Gastrocnemius medialis (tissue), 4 donors: ENCODE data around the gene ANKRD40. TPM values are rescaled to one million over a fixed set of nuclear protein-coding genes. Genes with fewer than 3 reads are reported as not detected.

Source experiments
- ATAC-seq, 2 donors: fragments of 150-250 bp; one replicate each; pipeline ENCODE4 v1.9.1; 2016
- DNase-seq, 2 donors: peaks; one replicate each; pipeline ENCODE4 v3.0.0-alpha.2; 2019
- H3K27ac ChIP-seq, 4 donors: fragments of 200-600 bp; sonication (generic); 1 replicate in 1 of 4; 2 replicates in 3 of 4; pipeline ENCODE4 v1.5.1; 2016 to 2018; ENCODE audit warnings: mild to moderate bottlenecking in 2 of 4, moderate library complexity in 1 of 4
- H3K27me3 ChIP-seq, 3 donors: fragments of 200-600 bp; sonication (generic) in 2 of 3; 1 replicate in 1 of 3; 2 replicates in 2 of 3; pipeline versions ENCODE4 v1.5.1 to v1.6.0; 2016 to 2019; ENCODE audit warnings: mild to moderate bottlenecking in 1 of 3, moderate library complexity in 1 of 3
- H3K36me3 ChIP-seq, 2 donors: fragments of 200-600 bp; sonication (generic) in 1 of 2; one replicate each; pipeline ENCODE4 v1.5.1; 2017 to 2018
- H3K4me1 ChIP-seq, 2 donors: fragments of 200-600 bp; sonication (generic) in 1 of 2; one replicate each; pipeline ENCODE4 v1.5.1; 2016 to 2017; ENCODE audit warnings: mild to moderate bottlenecking in 2 of 2
- H3K4me3 ChIP-seq, 4 donors: fragments of 200-600 bp; sonication (generic) in 3 of 4; 1 replicate in 1 of 4; 2 replicates in 3 of 4; pipeline ENCODE4 v1.5.1; 2016 to 2019; ENCODE audit warnings: mild to moderate bottlenecking in 2 of 4
- H3K9me3 ChIP-seq, 3 donors: fragments of 200-600 bp; sonication (generic) in 2 of 3; 1 replicate in 1 of 3; 2 replicates in 2 of 3; pipeline ENCODE4 v1.5.1; 2016 to 2019
- CTCF ChIP-seq, 5 experiments: fragments of 450-650 bp in 3 of 5; fragments of 200-600 bp in 2 of 5; sonication (generic) in 2 of 5; IDR thresholded peaks in 4 of 5; conservative IDR thresholded peaks in 1 of 5; 1 replicate in 4 of 5; 2 replicates in 1 of 5; pipeline ENCODE4 v1.5.1; 2016 to 2019; ENCODE audit warnings: antibody characterized with exemption in 5 of 5, mild to moderate bottlenecking in 3 of 5, moderate library complexity in 3 of 5
- POLR2A ChIP-seq, 2 donors: fragments of 450-650 bp; IDR thresholded peaks; one replicate each; pipeline ENCODE4 v1.6.1; 2017; ENCODE audit warnings: antibody characterized with exemption in 2 of 2, mild to moderate bottlenecking in 2 of 2, moderate library complexity in 2 of 2
- in situ Hi-C, 4 donors: fragments of 200-750 bp; cut with MboI; loops; one replicate each; pipeline versions ENCODE4 v1.15.0 to v1.8.0; 2017; ENCODE audit warnings: low sequenced_read_pairs in 4 of 4
- intact Hi-C: fragments of 100-400 bp; cut with DNase I; formaldehyde crosslinking; loops from one replicate; pipeline ENCODE4 v1.15.1; 2023; ENCODE audit warnings: low total_unique reads
- total RNA-seq, 4 donors: library from RNA; depleted of rRNA; stranded (reverse); fragments of >200 nt; gene quantifications; one replicate each; pipeline versions ENCODE4 v1.1.0 to v1.2.3, GENCODE V29; 2016

ANKRD40 gene
- total RNA-seq, 4 donors from 2014 or later: 97.3 to 135 (median 112) TPM

DNA sequence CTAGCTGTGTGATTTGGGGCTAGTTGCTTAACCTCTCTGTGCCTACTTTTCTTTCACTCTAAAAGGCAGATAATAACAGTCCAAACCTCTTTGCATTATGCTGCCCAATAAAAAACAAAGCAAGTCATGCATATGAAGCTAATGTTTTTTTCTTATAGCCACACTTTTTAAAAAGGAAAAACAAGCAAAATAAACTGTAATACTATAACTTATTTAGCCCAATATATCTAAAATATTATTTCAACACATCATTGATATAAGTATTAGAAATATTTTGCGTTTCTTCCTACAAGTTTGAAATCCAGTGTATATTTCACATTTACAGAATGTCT is 22.4 kb downstream of the ANKRD40 start:
- TF ChIP-seq CTCF (IDR thresholded peaks at IDR 0.05 in 4 of 5, conservative IDR thresholded peaks at IDR 0.05 in 1 of 5) (no peak), POLR2A (IDR thresholded peaks at IDR 0.05) (no peak)
- in situ Hi-C loops (no loop called here), intact Hi-C loops (no loop called here)
- Histone ChIP-seq H3K9me3 (no peaks in the 10 kb centered on the region), H3K4me1 (peaks cover 11 to 20% of the 10 kb centered on the region in 2 donors), H3K27ac (no peak overlapping the region), H3K27me3 (no peaks in the 10 kb centered on the region), H3K4me3 (no peak overlapping the region), H3K36me3 (no peaks in the 10 kb centered on the region)
- ATAC-seq (no peak), DNase-seq (no peak)

DNA sequence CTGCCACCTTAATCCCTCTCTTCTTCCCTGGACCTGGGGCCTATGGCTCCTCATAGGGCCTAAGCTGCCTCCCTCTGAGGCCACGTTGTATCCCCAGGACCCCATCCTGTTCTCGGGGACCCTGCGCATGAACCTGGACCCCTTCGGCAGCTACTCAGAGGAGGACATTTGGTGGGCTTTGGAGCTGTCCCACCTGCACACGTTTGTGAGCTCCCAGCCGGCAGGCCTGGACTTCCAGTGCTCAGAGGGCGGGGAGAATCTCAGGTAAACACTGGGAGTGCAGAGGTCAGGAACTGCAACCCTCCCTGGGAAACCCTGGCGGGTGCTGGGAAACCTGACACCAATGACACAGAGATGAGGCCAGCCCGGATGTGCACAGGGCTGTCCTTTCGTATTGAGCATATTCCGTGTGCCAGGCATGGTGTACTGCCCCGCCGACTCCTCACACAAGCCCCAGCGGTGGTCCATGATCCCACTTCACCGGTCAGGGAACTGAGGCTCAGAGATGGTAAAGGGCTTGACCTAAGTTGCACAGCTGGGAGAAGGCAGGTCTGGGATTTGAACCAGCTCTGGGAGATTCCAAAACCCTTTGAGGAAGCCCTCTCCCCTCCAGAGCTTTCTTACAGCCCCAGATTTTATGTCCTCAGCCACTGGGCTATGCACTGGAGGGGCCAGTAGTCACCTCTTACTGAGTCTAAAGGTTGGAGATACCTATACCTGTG is 22.9 kb downstream of the ANKRD40 start:
- no peaks in the 10 kb centered on the region for H3K27me3 ChIP-seq
- ATAC-seq (no peak), DNase-seq (no peak)
- no peak overlapping the region for H3K27ac ChIP-seq
- intact Hi-C loops (no loop called here), in situ Hi-C loops (no loop called here)
- H3K36me3 ChIP-seq: no peaks in the 10 kb centered on the region
- H3K4me1 ChIP-seq: peaks cover 11 to 20% of the 10 kb centered on the region in 2 donors
- H3K9me3 ChIP-seq: no peaks in the 10 kb centered on the region
- TF ChIP-seq CTCF (IDR thresholded peaks at IDR 0.05 in 4 of 5, conservative IDR thresholded peaks at IDR 0.05 in 1 of 5) (no peak), POLR2A (IDR thresholded peaks at IDR 0.05) (no peak)
- H3K4me3 ChIP-seq: no peak overlapping the region

DNA sequence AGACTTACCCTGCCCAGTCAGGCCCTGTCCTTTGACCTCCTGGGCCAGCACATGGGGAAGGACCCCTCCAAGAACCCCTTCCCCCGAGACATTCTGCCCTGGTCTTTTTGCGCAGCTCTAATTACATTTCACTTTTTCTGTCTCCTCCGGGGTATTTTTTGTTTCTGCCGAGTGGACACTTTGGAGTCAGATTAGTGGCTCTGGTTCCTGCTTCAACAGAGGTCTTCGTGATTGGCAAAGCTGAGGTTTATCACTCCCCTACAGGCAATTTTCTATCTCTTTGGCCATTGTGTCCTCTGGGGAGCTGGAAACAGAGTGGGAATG is 23.5 kb downstream of the ANKRD40 start:
- DNase-seq: no peak
- H3K9me3 ChIP-seq: no peaks in the 10 kb centered on the region
- no peaks in the 10 kb centered on the region for H3K36me3 ChIP-seq
- no peak for ATAC-seq
- H3K27me3 ChIP-seq: no peaks in the 10 kb centered on the region
- H3K4me3 ChIP-seq: no peak overlapping the region
- H3K4me1 ChIP-seq: peaks cover 11 to 20% of the 10 kb centered on the region in 2 donors
- no peak for TF ChIP-seq POLR2A (IDR thresholded peaks at IDR 0.05)
- TF ChIP-seq CTCF (IDR thresholded peaks at IDR 0.05 in 4 of 5, conservative IDR thresholded peaks at IDR 0.05 in 1 of 5): no peak
- in situ Hi-C loops (no loop called here), intact Hi-C loops (no loop called here)
- no peak overlapping the region for H3K27ac ChIP-seq

GRCh38 chr17:50683434-50684287 is 24.1 kb downstream of the ANKRD40 start:
- Histone ChIP-seq H3K4me3 (no peak overlapping the region), H3K27ac (no peak overlapping the region), H3K27me3 (no peaks in the 10 kb centered on the region), H3K36me3 (no peaks in the 10 kb centered on the region), H3K9me3 (no peaks in the 10 kb centered on the region), H3K4me1 (peaks cover 11 to 20% of the 10 kb centered on the region in 2 donors)
- in situ Hi-C loops: no loop called here
- intact Hi-C loops: no loop called here
- DNase-seq (no peak), ATAC-seq (no peak)
- TF ChIP-seq CTCF (IDR thresholded peaks at IDR 0.05 in 4 of 5, conservative IDR thresholded peaks at IDR 0.05 in 1 of 5): no peak
- no peak for TF ChIP-seq POLR2A (IDR thresholded peaks at IDR 0.05)
